Epithelial cell of esophagus (primary cell): ENCODE data around the gene USF2.
A peak's percentile ranks its signal among the peaks of the same experiment; 100 is the strongest.

ENCODE experiments used
- DNase-seq: peaks from one replicate; pipeline ENCODE4 v3.0.0; 2010; ENCODE audit warnings: low read depth
- H3K4me3 ChIP-seq: 2 replicates; pipeline ENCODE4 v1.5.1; 2011; ENCODE audit warnings: mild to moderate bottlenecking, low read length, control low read depth
- TF ChIP-seq, protein P1 (sequence below): IDR thresholded peaks from 2 replicates; pipeline ENCODE4 v1.5.1; 2011; ENCODE audit warnings: low read depth, mild to moderate bottlenecking, low read length, control low read depth, inconsistent platforms; ENCODE audit not compliant: insufficient read depth; ENCODE audit errors: missing control alignments

The USF2 gene

DNA sequence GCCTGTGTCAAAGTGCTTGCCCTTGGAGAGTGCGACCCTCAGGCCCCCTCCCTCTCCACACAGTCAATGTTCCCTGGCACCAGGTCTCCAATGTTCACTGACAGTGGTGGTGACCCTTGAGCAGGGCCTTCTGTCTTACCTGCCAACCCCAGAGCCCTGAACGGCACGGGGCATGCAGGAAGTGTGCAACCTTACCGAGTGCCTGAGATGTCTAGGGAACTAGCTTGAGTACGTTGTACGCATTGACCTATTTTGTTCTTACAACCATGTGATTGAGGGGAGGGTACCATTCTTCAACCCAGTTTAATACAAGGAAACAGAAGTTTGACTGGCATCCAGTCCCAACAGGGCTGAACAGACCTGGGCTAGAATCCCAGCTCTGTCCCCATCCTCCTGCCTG is 36.4 kb downstream of the USF2 start:
- DNase-seq: no peak
- TF ChIP-seq, protein P1, sequence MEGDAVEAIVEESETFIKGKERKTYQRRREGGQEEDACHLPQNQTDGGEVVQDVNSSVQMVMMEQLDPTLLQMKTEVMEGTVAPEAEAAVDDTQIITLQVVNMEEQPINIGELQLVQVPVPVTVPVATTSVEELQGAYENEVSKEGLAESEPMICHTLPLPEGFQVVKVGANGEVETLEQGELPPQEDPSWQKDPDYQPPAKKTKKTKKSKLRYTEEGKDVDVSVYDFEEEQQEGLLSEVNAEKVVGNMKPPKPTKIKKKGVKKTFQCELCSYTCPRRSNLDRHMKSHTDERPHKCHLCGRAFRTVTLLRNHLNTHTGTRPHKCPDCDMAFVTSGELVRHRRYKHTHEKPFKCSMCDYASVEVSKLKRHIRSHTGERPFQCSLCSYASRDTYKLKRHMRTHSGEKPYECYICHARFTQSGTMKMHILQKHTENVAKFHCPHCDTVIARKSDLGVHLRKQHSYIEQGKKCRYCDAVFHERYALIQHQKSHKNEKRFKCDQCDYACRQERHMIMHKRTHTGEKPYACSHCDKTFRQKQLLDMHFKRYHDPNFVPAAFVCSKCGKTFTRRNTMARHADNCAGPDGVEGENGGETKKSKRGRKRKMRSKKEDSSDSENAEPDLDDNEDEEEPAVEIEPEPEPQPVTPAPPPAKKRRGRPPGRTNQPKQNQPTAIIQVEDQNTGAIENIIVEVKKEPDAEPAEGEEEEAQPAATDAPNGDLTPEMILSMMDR: no peak
- no peak overlapping the region for H3K4me3 ChIP-seq

DNA sequence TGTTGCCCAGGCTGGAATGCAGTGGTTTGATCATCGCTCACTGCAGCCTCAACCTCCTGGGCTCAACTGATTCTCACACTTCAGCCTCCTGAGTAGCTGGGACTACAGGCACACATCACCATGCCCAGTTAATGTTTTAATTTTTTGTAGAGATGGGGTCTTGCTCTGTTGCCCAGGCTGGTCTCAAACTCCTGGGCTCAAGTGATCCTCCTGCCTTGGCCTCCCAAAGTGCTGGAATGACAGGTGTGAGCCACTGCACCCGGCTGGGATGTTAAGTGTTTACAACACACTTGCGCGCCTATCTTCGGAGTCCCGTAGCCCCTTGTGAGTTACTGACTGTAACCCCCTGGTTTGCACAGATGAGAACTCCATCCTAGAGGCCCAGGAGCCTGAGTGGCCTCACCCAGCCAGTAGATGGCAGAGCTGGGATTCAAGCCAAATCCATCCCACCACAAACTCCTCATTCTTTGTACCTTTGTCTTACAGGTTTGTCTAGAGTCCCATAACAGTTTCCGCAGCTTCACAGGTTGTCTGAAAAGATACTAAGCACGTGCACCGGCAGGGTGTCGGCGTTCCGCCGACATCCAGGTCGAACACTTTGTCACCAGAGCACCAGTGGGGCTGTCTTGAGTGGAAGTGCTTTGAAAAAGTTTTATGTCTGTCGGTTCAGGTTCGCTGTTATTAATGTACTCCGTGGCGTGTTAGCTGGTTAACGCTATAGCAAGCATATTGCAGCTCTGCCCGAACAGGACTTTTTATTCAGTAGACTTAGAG is 37.9 kb downstream of the USF2 start:
- TF ChIP-seq, protein P1: no peak
- peak; percentile 18 for DNase-seq

DNA sequence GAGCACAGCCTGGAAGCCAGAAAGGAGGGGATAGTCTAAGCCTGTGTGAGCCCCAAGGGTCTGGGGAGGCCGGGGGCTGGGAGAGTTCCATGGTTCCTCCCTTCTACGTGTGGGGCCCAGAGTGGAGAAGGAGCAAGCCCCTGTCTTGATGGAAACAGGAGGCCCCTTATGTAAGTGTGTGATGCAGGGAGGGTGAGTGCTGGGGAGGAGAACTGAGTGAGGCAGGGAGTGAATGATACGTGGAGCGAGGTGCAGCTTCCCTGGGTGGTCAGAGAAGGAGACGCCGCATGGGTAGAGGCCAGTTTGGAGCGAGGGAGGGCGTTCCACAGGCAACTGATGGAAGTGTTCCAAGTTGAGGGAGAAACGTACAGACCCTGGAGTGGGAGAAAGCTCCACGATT is 39.2 kb downstream of the USF2 start:
- no peak for DNase-seq
- H3K4me3 ChIP-seq: no peak overlapping the region
- TF ChIP-seq, protein P1: no peak

More for the DNA sequence above, 37.9 kb downstream of the USF2 start:
- H3K4me3 ChIP-seq: no peak overlapping the region

DNA sequence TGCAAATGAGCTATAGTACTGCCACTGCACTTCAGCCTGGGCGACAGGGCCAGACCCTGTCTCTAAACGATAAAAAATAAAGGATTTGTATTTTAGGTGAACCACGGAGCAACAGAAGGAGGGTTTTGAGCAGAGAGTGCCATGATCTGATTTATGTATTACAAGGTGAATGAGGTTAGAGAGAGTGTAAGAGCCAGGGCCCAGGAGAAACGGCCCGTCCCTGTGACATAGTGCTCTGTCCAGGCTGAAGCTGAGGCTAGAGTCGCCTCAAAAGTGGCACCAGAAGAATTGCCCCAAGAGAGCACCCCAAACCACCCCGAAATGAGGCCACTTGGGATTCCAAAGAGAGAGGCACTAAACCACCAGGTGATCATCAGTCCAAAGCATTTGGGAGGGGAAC is 40.1 kb downstream of the USF2 start:
- TF ChIP-seq, protein P1: no peak
- DNase-seq: no peak
- no peak overlapping the region for H3K4me3 ChIP-seq

DNA sequence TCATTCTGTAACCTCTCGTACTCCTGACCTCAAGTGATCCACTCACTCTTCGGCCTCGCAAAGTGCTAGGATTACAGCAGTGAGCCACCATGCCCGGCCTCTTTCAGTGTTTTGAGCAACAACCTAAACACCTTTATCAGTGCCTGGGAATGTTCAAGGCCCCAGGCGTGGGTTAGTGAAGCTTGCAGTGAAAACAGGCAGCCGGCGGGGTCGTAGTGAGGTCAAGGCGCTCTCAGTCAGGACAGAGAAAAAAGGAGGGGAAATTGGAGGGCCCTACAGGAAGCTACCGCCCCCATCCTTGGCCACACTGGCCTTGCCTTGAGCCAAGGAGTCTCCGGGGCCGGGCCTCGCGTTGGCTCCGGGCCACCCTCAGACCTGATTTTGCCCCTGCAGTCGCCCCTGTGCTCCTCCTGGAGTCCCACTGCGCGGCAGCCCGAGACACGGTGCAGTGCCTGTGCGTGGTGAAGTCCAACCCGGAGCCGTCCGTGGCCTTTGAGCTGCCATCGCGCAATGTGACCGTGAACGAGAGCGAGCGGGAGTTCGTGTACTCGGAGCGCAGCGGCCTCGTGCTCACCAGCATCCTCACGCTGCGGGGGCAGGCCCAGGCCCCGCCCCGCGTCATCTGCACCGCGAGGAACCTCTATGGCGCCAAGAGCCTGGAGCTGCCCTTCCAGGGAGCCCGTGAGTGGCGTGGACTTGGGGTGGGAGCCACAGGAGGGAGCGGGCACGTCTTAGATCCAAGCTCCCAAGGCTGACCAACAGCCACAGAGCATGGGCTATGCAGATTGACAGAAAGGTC is 40.9 kb downstream of the USF2 start:
- H3K4me3 ChIP-seq: no peak overlapping the region
- no peak for DNase-seq
- TF ChIP-seq, protein P1: no peak

DNA sequence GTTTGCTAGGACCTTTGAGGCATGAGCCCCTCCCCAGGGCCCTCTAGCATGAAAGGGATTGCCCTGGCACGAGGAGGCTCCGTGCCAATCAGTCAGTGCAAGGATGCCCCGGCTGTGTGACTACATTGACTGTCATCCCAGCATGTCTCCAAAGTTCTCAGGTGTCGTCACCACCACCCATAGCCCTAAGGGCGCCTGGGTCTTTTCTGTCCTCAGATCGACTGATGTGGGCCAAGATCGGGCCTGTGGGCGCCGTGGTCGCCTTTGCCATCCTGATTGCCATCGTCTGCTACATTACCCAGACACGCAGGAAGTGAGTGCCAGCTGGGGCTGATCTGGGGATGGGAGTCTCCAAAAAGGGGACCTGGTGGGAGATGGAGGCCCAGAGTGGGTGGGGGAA is 41.6 kb downstream of the USF2 start:
- no peak overlapping the region for H3K4me3 ChIP-seq
- TF ChIP-seq, protein P1: no peak
- no peak for DNase-seq
